IMR-90 (cell line): ENCODE results near the gene SHC2. TPM values are rescaled to one million over a fixed set of nuclear protein-coding genes. Genes with fewer than 3 reads are reported as not detected.
"Not testable (repeated sequence)": the region's sequence is repeated elsewhere in the genome, so short reads cannot be mapped to it uniquely, and the experiment has no call there.

Experiments
- ATAC-seq: fragments of 200-7000 bp; cut with Tn5 transposase; 2 replicates; pipeline ENCODE4 v1.9.1; 2020; ENCODE audit warnings: low read depth, mild to moderate bottlenecking, moderate library complexity
- BruUV-seq: library from RNA; stranded (reverse); fragments of 400-500 nt; replicated peaks from 2 replicates; lab custom pipeline; 2021; lab: Mats Ljungman, UMichigan
- CTCF ChIA-PET: fragments of 300-600 bp; formaldehyde crosslinking; extraction: SDS; loops from one replicate; lab custom pipeline; 2021; ENCODE audit warnings: antibody characterized with exemption; lab: Yijun Ruan, JAX
- POLR2A ChIA-PET: fragments of 300-600 bp; sonication (Branson Sonifier 250); formaldehyde crosslinking; loops from one replicate; lab custom pipeline; 2022; ENCODE audit warnings: antibody characterized with exemption; ENCODE audit not compliant: unreplicated experiment; lab: Charles Lee
- DNase-seq: peaks from one replicate; pipeline ENCODE4 v3.0.0; 2013
- H2AFZ ChIP-seq: replicated peaks from 2 replicates; pipeline ENCODE3; 2013; ENCODE audit warnings: low read length, mild to moderate bottlenecking; ENCODE audit not compliant: poor library complexity
- H2AK5ac ChIP-seq: 2 replicates; pipeline ENCODE4 v1.6.1; 2013; ENCODE audit warnings: low read depth, low read length, inconsistent platforms
- H2AK9ac ChIP-seq: replicated peaks from 2 replicates; pipeline ENCODE3; 2013; ENCODE audit warnings: mild to moderate bottlenecking, low read depth, low read length, moderate library complexity; ENCODE audit not compliant: poor library complexity
- H2BK120ac ChIP-seq: 2 replicates; pipeline ENCODE4 v1.6.1; 2013; ENCODE audit warnings: low read depth, low read length, inconsistent platforms
- H2BK15ac ChIP-seq: 3 replicates; pipeline ENCODE4 v1.6.1; 2013; ENCODE audit warnings: low read depth, low read length, inconsistent platforms
- H2BK20ac ChIP-seq: 2 replicates; pipeline ENCODE4 v1.6.1; 2013; ENCODE audit warnings: low read depth, mild to moderate bottlenecking, inconsistent platforms, low read length, moderate library complexity
- H2BK5ac ChIP-seq: 2 replicates; pipeline ENCODE4 v1.6.1; 2013; ENCODE audit warnings: mild to moderate bottlenecking, low read depth, low read length, inconsistent platforms; ENCODE audit not compliant: poor library complexity, severe bottlenecking
- H3K14ac ChIP-seq: replicated peaks from 2 replicates; pipeline ENCODE4 v1.6.1; 2013; ENCODE audit warnings: low read depth, low read length, inconsistent platforms
- H3K18ac ChIP-seq: 2 replicates; pipeline ENCODE4 v1.6.1; 2013; ENCODE audit warnings: low read depth, low read length, control low read depth
- H3K23ac ChIP-seq: 2 replicates; pipeline ENCODE4 v1.6.1; 2013; ENCODE audit warnings: low read depth, low read length, inconsistent platforms
- H3K27ac ChIP-seq: 2 replicates; pipeline ENCODE4 v1.5.1; 2013; ENCODE audit warnings: mild to moderate bottlenecking, control low read depth, low read length; ENCODE audit not compliant: insufficient read depth
- H3K27me3 ChIP-seq: 2 replicates; pipeline ENCODE4 v1.6.1; 2013; ENCODE audit warnings: low read length; ENCODE audit not compliant: control insufficient read depth, insufficient read depth
- H3K36me3 ChIP-seq: 2 replicates; pipeline ENCODE4 v1.6.1; 2013; ENCODE audit warnings: low read length, mixed read lengths; ENCODE audit not compliant: control insufficient read depth, insufficient read depth
- H3K4ac ChIP-seq: 2 replicates; pipeline ENCODE4 v1.6.1; 2013; ENCODE audit warnings: low read depth, low read length, inconsistent platforms
- H3K4me1 ChIP-seq: 2 replicates; pipeline ENCODE4 v1.6.1; 2013; ENCODE audit warnings: low read length, mixed read lengths; ENCODE audit not compliant: control insufficient read depth, insufficient read depth
- H3K4me2 ChIP-seq: 2 replicates; pipeline ENCODE4 v1.6.1; 2013; ENCODE audit warnings: low read depth, mild to moderate bottlenecking, control low read depth, low read length, moderate library complexity
- H3K4me3 ChIP-seq: 2 replicates; pipeline ENCODE4 v1.5.1; 2013; ENCODE audit warnings: low read depth, mild to moderate bottlenecking, control low read depth, low read length, moderate library complexity; ENCODE audit not compliant: insufficient read depth
- H3K56ac ChIP-seq: 2 replicates; pipeline ENCODE4 v1.6.1; 2013; ENCODE audit warnings: low read length, inconsistent platforms; ENCODE audit not compliant: insufficient read depth; ENCODE audit errors: extremely low read depth
- H3K79me1 ChIP-seq, 2 experiments: 2 replicates each; pipeline ENCODE4 v1.6.1; 2013; ENCODE audit warnings: low read length in 2 of 2, inconsistent platforms in 1 of 2, low read depth in 1 of 2
- H3K9ac ChIP-seq: 2 replicates; pipeline ENCODE4 v1.6.1; 2013; ENCODE audit warnings: low read depth, low read length, control low read depth
- H3K9me1 ChIP-seq: 2 replicates; pipeline ENCODE4 v1.6.1; 2013; ENCODE audit warnings: low read length, inconsistent platforms; ENCODE audit not compliant: insufficient read depth
- H3K9me3 ChIP-seq: 2 replicates; pipeline ENCODE4 v1.6.1; 2013; ENCODE audit warnings: low read length; ENCODE audit not compliant: control insufficient read depth, insufficient read depth
- H4K20me1 ChIP-seq: 2 replicates; pipeline ENCODE4 v1.6.1; 2013; ENCODE audit warnings: low read length, inconsistent platforms; ENCODE audit not compliant: insufficient read depth
- H4K5ac ChIP-seq: 2 replicates; pipeline ENCODE4 v1.6.1; 2013; ENCODE audit warnings: mild to moderate bottlenecking, low read depth, low read length, control low read depth
- H4K8ac ChIP-seq, 2 experiments: 2 replicates each; pipeline ENCODE4 v1.6.1; 2013; ENCODE audit warnings: low read depth in 2 of 2, low read length in 2 of 2, control low read depth in 1 of 2, inconsistent platforms in 1 of 2
- H4K91ac ChIP-seq: 2 replicates; pipeline ENCODE4 v1.6.1; 2013; ENCODE audit warnings: low read depth, low read length, inconsistent platforms; ENCODE audit not compliant: insufficient read depth
- CTCF ChIP-seq: conservative IDR thresholded peaks from 2 replicates; pipeline ENCODE4 v1.5.1; 2012; ENCODE audit warnings: mild to moderate bottlenecking, low read depth, low read length, improper control_type of control experiment
- WGBS, 2 experiments: methylation state at CpG; one replicate each; pipeline versions ENCODE4 v1.1.5 to v1.1.7; 2013; ENCODE audit warnings: missing lambda C conversion rate in 2 of 2; ENCODE audit not compliant: insufficient read length in 1 of 2; ENCODE audit errors: extremely low coverage in 2 of 2; 5-methylcytosine and 5-hydroxymethylcytosine counted together
- dilution Hi-C: fragments of 300-500 bp; cut with HindIII; formaldehyde crosslinking; loops from one replicate; pipeline ENCODE4 v1.14.3; 2018; ENCODE audit warnings: low sequenced_read_pairs; ENCODE audit not compliant: unreplicated experiment
- in situ Hi-C: fragments of 300-500 bp; cut with MboI; formaldehyde crosslinking; loops from 3 replicates; pipeline ENCODE4 v1.14.3; 2019; ENCODE audit warnings: low sequenced_read_pairs, inconsistent platforms, mixed read lengths
- intact Hi-C: fragments of 100-400 bp; cut with micrococcal nuclease; formaldehyde crosslinking; loops from 2 replicates; pipeline ENCODE4 v1.10.0; 2022
- polyA plus RNA-seq, 3 experiments: library from polyadenylated mRNA; depleted of rRNA; stranded (reverse); fragments of >200 nt; gene quantifications; 2 replicates each; pipeline ENCODE4 v1.2.3, GENCODE V29; 2012; ENCODE audit warnings: low replicate concordance in 1 of 3
- total RNA-seq: library from RNA; depleted of rRNA; stranded (reverse); fragments of >200 nt; gene quantifications from 2 replicates; pipeline ENCODE4 v1.2.3, GENCODE V29; 2012

The SHC2 gene
- total and polyA plus RNA-seq, 2 of the 4 experiments (the other 2 are of a cell fraction) = 0.68 TPM; not detected in 1

DNA sequence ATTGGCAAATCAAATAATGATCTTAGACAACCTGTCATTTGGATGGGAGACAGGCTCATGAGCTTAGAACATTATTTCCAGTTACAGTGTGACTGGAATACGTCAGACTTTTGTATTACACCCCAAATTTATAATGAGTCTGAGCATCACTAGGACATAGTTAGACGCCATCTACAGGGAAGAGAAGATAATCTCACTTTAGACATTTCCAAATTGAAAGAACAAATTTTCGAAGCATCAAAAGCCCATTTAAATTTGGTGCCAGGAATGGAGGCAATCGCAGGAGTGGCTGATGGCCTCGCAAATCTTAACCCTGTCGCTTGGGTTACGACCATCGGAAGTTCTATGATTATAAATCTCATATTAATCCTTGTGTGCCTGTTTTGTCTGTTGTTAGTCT is 74.6 kb downstream of the SHC2 start:
- H2AFZ ChIP-seq, POLR2A ChIA-PET, dilution Hi-C loops, H4K20me1 ChIP-seq, H2BK5ac ChIP-seq, H3K18ac ChIP-seq, ATAC-seq, H3K9ac ChIP-seq, H3K79me1 ChIP-seq, H3K14ac ChIP-seq, H3K23ac ChIP-seq, H2AK5ac ChIP-seq, in situ Hi-C loops, H3K4me1 ChIP-seq, H3K36me3 ChIP-seq, H3K27ac ChIP-seq, H3K4me3 ChIP-seq, H4K5ac ChIP-seq, CTCF ChIA-PET, H2AK9ac ChIP-seq, BruUV-seq, H2BK15ac ChIP-seq, H3K4me2 ChIP-seq, H3K9me1 ChIP-seq, H3K4ac ChIP-seq, DNase-seq, H3K56ac ChIP-seq, H2BK20ac ChIP-seq, H4K8ac ChIP-seq, H4K91ac ChIP-seq, H3K9me3 ChIP-seq, H2BK120ac ChIP-seq, intact Hi-C loops: not testable (repeated sequence)
- no CpG with 5 or more reads among the region's 8 CpGs for WGBS, 2 experiments
- 0 out of 2 replicates have a peak, but pooled peaks have one; percentile 6 for TF ChIP-seq CTCF
- H3K27me3 ChIP-seq = peaks cover 16% of the 10 kb centered on the region
